ENCODE measurements around the gene DNASE2.

DNA sequence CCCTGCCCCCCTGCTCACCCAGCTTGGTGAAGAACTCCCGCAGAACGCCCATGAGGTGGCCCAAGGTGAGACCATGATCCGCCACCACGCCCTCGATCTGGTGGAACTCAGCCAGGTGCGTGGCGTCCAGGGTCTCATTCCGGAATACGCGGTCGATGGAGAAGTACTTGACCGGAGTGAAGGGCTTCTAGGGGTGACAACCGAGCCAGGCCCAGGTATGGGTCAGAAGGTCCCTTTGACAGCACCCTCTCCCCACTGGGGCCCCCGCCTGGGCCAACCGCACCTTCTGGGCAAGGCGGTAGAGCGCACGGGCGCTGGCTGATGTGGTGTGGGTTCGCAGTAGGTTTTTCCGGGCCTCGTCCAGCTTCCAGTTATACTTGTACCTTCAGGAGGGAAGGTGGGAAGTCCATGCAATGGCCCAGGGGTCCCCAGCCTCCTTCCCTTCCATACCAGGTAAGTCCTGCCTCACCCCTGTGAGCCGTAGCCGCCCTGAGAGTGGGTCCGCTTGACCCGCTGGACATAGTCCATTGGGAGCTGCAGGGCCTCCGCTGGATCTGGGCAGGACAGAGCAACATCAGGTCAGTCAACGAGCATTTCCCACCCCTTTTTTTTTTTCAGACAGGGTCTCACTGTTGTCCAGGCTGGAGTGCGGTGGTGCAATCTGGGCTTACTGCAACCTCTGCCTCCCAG is 43.5 kb upstream of the DNASE2 start:
- TF ChIP-seq POLR2A (IDR thresholded peaks at IDR 0.05; ENCODE audit: low read length) (no peak), GATA1 (IDR thresholded peaks at IDR 0.05; ENCODE audit: low read depth, low read length) (no peak)
